GM12801 (cell line): Measurements from ENCODE around the gene MRPS10.

Experiments
- TF ChIP-seq, protein P1 (sequence below): IDR thresholded peaks from one replicate; pipeline ENCODE4 v1.5.1; 2011; ENCODE audit warnings: control low read depth; ENCODE audit not compliant: insufficient read length; ENCODE audit errors: extremely low read depth

MRPS10 gene

DNA sequence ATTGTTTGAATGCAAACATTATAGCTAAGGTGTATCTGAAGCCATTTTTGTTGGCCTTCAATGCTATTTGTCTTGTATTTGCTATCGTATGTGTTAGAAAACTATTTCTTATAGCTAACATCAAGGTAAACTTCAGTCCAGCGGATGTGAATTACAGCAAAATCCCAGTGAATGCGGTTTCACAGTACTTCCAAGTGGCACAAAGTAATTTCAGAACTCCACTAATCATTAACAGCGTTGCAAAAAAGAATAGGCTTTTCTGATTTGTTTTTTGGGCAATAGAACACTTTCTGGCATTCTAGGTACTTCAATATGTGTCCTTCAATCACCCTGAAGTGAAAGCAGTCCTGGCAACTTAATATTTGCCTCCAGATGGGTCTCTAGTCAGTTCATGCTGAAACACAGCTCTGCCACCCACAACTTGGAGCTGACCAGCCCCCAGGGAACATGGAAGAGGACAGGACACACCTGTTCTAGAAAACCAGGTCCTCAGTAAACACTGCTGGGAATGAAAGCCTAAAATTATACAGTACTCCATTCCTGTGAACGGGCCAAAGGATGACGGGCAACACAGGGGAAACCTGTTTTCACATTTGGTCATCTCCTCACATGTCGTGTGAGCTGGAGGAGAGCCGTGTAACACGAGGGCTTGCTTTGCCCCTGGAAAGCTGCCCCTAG lies 9.7 kb upstream of the MRPS10 start:
- TF ChIP-seq, protein P1, sequence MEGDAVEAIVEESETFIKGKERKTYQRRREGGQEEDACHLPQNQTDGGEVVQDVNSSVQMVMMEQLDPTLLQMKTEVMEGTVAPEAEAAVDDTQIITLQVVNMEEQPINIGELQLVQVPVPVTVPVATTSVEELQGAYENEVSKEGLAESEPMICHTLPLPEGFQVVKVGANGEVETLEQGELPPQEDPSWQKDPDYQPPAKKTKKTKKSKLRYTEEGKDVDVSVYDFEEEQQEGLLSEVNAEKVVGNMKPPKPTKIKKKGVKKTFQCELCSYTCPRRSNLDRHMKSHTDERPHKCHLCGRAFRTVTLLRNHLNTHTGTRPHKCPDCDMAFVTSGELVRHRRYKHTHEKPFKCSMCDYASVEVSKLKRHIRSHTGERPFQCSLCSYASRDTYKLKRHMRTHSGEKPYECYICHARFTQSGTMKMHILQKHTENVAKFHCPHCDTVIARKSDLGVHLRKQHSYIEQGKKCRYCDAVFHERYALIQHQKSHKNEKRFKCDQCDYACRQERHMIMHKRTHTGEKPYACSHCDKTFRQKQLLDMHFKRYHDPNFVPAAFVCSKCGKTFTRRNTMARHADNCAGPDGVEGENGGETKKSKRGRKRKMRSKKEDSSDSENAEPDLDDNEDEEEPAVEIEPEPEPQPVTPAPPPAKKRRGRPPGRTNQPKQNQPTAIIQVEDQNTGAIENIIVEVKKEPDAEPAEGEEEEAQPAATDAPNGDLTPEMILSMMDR, result no peak

DNA sequence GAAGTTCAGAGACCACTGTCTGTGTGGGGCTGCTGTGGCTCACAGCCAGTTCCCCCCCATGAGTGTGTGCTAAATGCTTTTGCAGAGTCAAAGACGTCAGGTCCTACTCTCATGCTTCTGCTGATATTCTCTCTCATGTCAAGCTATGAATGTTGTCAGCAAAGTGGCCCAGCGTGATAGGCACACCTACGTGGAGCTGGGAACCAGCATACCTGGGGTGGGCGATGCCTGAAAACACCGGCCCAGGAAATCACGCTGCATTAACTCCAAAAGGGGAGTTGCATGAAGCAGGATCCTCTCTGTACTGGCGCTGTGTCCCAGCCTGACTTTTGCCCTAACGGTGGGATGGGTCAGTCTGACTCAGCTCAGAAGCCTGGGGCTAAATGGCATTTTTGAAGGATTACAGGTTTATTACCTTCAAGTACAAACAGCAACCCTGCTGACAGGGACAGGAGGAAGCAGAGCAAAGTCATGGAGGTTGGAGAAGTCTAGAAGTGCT lies 9.0 kb upstream of the MRPS10 start:
- TF ChIP-seq, protein P1, result no peak

DNA sequence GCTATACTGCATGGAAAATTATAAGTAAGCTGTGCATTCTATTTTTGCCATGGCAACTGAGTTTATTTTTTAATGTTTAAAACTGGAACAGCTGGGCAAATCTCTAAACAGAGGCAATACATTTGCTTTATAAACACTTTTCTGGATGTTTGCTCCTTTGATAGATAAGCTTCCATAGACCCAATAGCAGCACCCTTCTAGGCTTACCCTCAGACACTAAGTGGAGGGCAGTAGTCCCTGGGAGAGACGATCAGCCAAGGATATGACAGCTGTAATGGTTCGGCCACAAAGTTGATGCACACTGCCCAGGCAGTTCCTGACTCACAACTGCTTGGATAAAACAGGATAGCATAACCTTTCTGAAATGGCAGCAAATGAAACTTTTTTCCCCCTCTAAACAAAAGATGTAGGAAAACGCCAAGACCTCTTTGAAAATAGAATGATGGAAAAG lies 8.5 kb upstream of the MRPS10 start:
- TF ChIP-seq, protein P1, result no peak

DNA sequence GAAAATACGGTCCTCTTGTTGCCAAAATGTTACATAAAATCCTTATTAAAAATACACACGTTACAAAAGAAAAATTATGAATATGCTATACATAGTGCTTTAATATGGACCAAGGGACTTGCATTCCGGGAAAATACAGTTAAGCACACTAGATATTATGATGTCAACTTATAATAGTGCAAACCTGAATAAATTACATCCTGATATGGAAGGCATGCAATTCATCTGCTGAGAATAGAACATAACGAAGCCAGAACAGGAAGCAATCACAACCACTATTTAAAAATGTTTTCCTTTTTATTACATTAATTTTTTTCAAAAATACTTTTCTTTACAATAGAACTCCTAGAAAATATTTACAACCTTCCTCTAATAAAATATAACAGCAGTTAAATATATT lies 7.8 kb upstream of the MRPS10 start:
- TF ChIP-seq, protein P1, result no peak

DNA sequence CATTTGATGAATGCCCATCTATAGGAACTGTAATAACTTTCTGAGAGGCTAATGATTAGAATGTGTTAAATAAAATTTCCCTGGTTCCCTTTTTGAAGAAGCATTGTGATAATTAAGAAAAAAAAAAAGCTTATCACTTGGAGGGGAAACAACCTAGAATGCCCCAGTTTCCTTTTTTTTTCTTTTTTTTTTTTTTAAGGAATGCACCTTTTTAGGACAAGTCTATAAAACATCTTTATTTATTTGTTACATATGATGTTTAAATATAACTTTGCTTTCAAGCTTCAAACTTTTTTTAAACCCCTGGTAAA lies 7.3 kb upstream of the MRPS10 start:
- TF ChIP-seq, protein P1, result no peak

DNA sequence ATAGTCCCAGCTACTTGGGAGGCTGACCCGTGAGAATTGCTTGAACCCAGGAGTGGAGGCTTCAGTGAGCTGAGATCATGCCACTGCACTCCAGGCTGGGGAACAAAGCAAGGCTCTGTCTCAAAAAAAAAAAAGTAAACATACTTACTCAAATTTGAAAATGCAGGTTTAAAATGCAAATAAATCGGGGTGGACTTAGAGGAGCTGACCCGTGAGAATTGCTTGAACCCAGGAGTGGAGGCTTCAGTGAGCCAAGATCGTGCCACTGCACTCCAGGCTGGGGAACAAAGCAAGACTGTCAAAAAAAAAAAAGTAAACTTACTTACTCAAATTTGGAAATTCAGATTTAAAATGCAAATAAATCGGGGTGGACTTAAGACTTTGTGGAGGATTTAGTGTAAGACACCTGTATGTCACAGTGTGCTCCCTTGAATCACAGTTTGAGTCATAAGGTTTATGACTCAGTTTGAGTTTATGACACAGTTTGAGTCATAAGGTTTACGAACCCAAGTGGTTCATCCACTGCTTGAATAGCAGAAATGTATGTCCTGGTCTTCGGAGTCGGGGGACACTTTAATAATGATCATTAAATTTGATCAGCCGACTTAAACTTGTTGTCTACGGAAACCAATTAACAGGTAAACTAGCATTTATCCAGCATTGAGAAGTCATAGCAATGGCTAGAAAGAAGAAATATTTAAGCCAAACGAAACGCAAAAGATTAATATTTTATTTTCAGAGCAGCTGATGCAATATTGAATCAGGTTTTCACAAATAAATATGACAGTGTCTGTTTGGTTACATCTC lies 6.8 kb upstream of the MRPS10 start:
- TF ChIP-seq, protein P1, result no peak

DNA sequence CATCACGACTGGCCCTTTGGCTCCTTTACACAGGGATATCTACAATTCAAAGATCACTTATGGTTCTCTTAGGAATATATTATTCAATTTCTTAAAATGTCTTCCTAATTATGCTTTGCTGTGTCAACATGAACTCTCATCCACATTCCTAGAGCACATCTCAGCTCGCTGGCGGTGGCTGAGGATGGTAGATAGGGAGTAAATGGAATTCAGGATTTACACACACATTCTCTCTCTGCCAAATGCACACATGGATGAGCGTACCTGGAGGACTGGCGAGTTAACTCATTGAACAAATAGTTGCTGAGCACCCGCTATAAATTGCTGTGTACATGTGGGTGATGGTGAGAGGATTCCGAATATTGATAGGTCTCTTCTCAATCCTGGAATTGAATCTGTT lies 4.8 kb upstream of the MRPS10 start:
- TF ChIP-seq, protein P1, result no peak
